ENCODE data around the gene ZNF276.
A peak's percentile ranks its signal among the peaks of the same experiment; 100 is the strongest.
"Not testable (repeated sequence)": the region's sequence is repeated elsewhere in the genome, so short reads cannot be mapped to it uniquely, and the experiment has no call there.

The ZNF276 gene

DNA sequence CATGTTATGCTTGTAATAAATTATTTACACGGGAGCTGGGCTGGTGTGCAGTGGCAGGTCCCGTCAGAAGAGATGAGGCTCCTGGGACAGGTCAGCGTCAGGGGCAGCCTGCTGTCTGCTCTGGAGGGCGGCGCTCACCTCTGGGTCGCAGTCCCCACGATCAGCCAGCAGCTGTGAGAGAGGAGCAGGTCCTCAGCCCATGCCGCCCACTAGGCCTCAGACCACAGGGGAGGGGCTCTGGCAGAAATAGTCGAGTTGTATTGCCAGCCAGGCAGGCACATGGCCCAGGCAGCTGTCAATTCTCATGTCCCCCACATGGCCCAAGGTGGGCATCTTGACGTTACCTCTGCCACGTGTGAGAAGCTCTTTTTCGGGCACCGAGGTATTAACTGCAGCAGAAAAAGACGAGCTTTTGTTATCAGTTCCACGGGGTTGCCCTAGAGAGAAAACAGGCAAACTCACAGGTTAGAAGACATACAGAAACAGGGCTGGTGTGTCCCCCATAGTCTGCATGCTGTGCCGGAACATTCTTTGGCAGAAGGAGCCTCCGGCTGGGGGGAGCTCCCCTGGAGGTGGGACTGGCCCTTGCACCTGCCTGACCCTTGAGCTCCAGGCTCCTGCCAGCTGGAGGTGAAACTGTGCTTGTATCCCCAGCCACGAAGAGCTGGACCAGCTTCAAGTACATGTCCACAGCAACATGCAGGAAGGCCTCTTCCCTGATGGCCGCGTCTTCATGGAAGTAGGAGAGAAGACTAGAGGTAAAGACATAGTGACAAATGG lies 17.4 kb downstream of the ZNF276 start:
- no peak for DNase-seq

DNA sequence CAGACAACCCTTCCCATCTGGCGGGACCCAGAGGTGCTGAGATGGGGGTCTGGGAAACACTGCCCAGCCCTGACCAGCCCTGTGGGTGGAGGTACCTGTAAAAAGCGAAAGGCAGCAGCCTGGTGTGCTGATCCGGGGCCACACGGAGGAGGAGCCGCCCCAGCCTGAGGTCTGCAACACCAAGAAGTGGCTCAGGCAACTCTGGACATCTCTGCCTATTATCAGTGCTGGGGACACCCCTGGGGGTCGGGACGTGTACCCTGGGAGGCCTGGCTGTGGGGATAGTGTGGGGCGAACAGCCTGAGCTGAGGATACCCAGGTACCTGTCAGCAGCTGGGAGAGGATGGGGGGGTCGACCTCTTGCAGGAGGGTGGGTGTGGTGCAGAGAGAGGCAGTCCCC lies 18.0 kb downstream of the ZNF276 start:
- DNase-seq: no peak

DNA sequence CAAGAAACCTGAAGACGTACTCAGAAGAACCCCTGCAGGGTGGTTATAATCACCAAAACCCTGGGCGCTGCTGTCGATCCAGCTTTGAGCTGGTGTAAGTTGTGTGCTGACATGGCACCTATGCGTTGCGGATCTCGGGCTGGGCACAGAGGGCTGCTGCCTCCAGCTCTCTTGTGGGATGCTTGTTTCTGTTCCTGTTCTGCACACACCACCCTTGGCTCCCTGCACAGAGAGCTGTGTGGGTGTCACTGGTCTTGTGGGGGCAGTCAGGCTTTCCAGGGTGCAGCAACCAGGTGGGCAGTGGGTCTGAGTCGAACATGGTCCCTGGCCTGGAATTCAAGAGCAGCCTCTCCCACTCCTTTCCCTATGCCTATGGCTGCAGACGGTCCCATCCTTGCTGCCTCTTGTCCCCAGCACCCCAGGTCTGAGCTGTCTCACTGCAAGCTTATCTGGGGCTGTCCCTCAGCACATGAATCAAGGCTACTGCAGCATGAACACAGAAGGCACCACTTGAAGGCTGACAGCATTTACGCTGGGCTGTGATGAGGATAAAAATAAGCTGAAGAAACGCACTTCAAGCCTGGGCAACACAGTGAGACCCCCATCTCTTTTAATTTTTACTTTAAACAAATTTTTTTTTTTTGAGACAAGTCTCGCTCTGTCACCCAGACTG lies 20.1 kb downstream of the ZNF276 start:
- DNase-seq: no peak

DNA sequence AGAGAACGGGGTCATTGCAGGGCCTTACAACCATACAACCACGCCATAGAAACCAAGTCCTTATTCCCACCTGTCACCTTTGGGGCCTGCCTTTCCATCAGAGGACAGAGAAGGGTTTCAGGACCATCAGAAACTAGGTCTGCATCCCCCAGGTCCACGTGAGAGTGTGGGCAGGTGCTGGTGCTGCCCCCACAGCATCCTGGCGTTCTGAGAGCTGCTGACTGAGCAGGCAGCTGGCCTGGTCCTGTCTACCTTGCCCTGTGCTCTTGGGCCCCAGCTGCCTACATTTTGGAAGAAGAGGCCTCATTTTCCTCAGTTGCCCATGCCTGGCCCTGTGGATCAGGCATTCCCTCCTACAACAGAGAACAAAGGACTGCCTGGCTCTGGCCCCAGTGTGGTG lies 21.6 kb downstream of the ZNF276 start:
- DNase-seq: no peak

DNA sequence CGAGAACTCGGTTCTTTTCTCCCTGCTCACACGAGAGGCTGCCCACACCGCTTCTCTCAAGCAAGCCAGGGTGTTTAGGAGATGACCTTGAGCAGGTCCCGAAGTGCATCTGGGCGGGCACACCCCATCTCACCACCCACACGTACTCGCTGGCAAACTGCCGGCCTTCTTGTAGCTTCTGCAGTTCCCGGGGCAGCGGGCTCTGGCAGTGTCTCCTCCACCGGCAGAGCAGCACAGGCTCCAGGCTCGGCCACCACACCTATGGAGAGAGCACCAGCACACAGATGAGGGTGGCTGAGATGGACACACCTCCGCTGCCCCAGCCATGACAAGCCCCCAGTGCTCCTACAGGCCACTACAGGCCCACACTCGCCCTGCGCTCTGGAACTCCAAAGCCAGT lies 23.5 kb downstream of the ZNF276 start:
- DNase-seq: no peak

DNA sequence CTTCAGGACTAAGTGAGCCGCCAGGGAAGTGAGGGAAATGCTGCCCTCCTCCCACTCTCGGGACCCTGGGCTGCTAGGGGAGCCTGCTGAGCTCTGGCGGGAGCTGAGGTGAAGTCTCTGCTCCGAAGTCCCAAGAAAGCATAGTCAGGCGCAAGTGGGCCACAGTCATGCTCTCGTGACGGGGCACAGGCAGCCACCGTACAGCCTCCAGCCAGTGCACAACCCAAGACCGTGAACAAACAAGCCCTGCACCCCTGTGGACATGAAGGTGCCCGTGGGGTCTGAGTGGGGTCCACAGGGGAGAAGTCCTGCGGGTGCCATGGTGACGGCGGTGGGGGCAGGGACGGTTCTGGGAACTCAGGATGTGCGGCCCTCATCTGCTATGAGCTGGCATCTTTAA lies 24.7 kb downstream of the ZNF276 start:
- no peak for DNase-seq

DNA sequence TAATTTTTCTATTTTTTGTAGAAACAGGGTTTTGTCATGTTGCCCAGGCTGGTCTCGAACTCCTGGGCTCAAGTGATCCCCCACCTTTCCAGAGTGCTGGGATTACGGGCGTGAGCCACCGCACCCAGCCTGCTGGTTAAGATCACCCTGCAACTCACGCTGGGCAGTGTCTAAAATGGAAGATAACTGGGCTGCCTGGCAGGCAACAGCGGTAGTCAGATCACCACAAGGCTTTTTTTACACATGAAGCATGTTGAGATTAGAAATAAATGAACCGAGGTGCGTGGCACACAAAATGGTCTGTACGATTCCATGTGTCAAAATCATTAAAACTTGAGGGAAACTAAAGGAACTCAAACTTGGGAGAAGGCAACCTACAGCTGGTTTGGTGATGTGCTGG lies 26.7 kb downstream of the ZNF276 start:
- no peak for DNase-seq

DNA sequence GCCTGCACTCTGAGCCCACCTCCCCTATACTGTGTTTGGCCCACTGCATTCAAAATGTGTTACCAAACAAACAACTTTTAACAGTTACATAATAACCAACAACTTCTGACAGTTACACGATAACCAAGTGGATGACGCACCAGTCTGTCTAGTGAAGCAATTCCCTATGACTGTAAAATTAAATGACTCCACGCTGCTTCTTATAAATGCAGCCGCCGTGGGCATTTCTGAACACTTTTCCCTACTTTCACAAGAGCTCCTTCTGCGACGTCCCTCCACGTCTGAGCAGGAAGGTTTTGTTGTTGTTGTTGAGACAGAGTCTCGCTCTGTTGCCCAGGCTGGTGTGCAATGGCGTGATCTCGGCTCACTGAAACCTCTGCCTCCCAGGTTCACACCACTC lies 27.6 kb downstream of the ZNF276 start:
- no peak for DNase-seq

DNA sequence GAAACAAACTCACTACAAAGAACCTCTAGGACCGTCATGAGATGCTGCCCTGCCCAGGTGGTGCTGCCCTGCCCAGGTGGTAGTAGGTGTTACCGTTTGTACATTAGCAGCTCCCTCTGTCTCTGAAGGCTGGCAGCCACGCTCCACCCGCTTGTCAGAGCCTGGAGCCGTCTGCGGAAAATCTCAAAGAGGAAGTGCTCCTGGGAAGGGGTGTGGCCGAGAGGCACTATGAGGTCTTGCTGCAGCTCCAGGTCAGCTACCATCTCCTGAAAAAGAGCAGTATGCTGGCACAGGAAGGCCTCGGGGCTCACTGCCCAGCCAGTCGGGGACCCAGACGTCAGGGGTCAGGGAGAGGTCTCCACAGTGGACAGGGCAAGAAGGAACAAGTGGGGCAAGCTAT lies 28.3 kb downstream of the ZNF276 start:
- DNase-seq: no peak

DNA sequence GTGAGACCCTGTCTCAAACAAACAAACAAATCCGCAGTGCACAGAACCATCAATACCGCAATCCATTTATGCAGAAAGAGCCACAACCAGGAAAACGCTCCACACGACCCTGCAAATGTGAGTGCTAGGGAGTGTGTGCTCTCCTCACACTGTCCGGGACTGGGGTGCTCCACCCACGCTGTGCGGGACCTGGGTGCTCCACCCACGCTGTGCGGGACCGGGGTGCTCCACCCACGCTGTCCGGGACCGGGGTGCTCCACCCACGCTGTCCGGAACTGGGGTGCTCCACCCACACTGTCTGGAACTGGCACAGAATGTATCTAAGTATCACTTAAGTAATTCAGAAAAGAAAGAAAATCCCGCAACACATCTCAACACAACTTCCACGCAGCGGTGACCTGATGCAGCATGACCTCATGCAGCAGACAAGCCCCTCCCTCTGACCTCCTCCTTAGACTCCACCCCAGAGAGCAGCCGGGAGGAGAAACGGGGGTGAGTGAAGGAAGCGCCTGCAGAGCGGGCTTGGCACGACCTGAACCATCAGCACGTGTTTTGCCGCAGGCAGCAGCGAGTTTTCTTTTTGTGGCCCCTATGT lies 38.5 kb downstream of the ZNF276 start:
- no peak for DNase-seq

DNA sequence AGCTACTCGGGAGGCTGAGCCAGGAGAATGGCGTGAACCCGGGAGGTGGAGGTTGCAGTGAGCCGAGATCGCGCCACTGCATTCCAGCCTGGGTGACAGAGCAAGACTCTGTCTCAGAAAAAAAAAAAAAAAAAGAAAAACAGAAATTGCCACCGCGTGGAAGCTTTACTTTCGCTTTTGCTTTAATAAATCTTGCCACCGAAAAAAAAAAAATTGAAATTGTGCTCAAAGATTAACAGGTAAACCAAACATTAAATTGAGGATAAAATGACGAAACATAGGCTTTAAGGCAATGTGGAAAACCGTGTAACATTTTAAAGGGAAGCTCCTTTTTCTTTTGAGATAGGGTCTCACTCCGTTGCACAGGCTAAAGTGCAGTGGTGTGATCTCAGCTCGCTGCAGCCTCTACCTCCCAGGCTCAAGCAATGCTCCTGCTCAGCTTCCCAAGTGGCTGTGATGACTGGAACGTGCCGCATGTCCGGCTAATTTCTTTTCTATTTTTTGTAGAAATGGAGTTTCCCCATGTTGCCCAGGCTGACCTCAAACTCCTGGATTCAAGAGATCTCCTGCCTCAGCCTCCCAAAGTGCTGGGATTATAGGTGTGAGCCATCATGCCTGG lies 40.1 kb downstream of the ZNF276 start:
- no peak for DNase-seq

DNA sequence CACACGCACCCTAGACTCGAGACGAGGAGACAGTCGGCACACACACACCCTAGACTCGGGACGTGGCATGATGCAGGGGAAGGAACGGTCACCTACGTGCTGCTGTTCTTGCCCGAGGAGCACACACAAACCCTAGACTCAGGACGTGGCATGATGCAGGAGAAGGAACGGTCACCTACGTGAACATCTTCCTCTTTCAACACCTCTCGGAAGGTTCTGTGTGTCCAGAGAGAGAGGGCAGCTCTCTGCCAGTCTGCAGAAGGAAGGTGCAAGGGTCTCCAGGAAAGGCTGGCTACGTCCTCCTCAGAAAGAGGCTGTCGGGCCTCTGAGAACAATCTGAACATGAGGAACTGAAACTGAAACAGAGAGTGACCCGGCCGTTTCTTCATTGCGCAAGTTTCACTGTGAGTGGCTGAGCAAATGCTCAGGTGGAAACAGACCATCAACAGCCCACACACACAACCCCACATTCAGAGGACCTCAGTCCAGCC lies 43.4 kb downstream of the ZNF276 start:
- DNase-seq: no peak

DNA sequence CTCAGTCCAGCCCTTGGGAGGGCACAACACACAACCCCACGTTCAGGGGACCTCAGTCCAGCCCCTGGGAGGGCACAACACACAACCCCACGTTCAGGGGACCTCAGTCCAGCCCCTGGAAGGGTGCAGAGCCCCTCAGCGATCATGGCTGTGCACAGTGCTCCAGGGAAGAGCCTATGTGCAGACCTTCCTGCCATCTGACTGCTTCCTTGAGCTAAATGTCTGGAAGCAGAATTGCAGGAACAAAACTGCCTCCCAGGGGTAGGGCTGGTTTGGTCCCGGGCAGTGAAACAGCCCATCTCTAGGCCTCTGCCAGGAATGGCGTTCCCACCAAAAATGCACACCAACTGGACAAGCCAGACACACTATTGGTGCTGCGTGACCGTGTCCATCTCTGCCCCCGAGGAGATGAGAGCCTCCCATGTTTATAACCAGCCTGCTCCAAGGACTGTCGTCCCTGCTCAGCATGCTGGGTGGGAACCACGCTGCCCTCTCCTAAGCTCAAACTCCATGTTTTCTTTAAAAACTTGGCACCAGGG lies 44.0 kb downstream of the ZNF276 start:
- no peak for DNase-seq

DNA sequence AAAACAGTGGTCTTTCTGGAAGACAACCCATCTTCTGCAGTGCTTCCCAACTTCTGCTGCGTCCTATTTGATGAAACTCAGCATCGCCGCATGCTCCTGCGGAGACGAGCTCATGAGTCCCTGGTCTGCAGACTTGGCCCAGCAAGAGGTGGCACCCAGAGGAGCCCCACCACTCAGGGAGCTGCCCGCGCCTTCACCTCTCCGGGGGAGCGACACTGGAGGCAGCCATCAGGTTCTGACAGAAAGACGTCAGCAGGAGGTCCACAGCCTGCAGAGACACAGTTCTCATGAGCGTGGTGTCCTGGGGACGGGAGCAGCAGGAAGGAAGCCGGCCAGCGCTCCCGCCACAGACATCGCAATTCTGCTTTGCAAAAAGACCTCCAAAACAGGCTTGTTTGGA lies 49.0 kb downstream of the ZNF276 start:
- no peak for DNase-seq

DNA sequence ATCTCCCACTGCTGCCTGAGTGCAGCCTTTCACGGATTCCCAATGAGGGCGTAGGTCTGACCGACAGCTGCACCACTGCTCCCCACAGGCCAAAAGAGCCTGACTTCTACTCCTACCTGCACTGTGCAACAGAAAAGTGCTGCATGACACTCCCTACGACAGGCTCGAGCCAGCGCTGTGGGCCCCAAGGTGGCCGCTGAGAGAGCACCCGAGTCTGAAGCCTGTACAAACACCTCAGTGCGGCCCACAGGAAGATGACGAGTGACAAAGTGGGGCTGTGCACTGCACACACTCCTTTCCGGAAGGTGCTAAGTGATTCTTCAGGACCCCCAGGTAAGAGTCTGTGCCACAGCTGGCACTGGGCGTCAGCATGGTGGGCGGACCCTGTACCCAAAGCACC lies 53.9 kb downstream of the ZNF276 start:
- DNase-seq: no peak

DNA sequence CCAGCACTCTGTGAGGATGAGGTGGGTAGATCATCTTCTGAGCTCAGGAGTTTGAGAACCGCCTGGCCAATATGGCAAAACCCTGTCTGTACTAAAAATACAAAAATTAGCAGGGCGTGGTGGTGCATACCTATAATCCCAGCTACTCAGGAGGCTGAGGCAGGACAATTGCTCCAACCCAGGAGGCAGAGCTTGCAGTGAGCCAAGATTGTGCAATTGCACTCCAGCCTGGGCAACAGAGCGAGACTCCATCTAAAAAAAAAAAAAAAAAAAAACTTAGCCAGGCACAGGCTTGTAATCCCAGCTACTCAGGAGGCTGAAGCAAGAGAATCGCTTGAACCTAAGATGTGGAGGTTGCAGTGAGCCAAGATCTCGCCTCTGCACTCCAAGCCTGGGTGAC lies 56.9 kb downstream of the ZNF276 start:
- DNase-seq: not testable (repeated sequence)

DNA sequence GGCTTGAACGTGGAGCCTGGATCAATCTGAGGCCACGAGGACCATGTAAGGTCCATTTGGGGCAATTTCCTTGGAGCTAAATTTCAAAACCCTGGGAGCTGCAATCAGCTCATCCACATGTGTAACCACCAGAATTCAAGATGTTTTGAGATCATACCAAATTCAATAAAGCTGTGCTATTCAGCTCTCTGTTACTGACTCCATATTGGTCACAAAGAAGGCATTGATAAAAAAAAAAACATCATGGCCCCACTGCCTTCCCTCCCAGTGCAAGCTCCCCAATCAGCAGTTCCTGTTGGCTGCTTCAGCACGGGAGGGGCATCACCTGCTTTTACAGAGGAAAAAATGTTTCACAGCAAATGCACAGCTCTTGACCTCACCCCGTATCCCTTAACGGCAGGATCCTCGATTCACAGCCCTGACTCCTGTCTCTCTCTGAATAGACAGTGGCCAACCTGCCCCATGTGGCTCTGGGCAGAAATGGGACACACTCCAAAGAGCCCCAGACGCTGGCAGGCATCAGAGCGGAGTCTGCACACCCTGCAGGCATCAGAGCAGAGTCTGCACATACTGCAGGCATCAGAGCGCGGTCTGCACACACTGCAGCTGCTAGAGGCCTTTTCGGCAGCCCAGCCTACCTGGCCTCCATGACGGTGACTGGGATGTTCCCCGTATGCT lies 58.0 kb downstream of the ZNF276 start:
- DNase-seq: no peak

DNA sequence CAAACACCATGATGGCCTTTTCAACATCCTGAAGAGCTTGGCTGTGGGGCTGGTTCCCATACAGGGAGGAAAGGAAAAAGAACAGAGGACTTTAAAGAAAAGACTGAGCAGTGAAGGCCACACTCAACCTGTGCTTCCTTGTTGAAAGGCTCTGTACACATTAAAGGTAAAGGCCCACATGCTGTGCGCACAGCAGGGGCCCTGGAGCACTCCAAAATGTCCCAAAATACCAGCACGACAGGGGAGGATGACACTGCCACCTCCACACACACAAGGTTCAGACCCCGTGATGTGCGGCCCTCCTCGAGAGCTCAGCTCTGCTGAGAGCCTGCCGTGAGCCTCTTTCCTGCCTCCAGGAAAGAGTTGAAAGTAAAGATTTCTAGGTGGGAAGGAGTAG lies 58.6 kb downstream of the ZNF276 start:
- no peak for DNase-seq

DNA sequence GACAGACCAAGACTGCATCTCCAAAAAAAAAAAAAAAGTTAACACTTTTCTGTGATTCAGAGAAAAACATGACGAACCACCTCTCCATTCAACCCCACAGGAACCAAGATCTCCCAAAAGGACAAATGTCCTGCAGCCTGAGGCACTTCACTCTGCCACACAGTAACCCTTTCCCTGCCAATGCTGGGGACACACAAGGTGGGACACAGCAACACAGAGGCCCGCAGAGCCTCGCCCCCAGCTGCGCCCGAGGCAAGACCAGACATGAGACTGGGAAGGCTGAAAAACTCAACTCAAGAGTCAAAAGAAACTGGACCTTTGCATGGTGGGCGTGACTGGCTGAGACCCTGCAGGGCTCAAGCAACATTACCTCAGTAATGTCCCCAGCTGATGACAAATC lies 61.2 kb downstream of the ZNF276 start:
- DNase-seq: no peak

DNA sequence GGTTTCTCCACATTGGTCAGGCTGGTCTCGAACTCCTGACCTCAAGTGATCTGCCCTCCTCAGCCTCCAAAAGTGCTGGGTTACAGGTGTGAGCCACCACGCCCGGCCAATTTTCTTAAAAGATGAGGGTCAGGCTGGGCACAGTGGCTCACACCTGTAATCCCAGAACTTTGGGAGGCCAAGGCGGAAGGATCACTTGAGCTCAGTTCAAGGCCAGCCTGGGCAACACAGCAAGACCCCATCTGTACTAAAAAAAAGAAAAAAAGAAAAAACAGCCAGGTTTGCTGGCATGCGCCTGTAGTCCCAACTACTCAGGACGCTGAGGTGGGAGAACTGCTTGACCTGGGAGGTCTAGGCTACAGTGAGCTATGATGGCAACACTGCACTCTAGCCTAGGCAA lies 62.6 kb downstream of the ZNF276 start:
- not testable (repeated sequence) for DNase-seq

DNA sequence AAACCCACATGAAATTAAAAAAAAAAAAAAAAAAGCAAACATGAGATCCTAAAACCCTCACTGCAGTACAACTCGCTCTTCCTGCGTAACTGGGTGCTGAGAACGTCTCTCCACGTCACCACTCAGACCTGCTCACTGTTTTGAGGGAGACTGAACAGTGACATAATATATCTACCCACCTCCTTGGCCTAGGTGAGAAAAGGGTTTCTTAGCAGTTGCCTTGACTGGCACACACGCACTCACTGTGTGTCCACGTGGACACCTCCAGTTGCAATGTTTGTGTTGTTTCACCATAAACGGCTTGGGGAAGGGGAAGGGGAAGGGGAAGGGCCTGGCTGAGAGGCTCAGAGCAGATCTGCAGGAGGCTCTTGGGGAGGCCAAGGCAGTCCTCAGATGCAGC lies 63.1 kb downstream of the ZNF276 start:
- no peak for DNase-seq

DNA sequence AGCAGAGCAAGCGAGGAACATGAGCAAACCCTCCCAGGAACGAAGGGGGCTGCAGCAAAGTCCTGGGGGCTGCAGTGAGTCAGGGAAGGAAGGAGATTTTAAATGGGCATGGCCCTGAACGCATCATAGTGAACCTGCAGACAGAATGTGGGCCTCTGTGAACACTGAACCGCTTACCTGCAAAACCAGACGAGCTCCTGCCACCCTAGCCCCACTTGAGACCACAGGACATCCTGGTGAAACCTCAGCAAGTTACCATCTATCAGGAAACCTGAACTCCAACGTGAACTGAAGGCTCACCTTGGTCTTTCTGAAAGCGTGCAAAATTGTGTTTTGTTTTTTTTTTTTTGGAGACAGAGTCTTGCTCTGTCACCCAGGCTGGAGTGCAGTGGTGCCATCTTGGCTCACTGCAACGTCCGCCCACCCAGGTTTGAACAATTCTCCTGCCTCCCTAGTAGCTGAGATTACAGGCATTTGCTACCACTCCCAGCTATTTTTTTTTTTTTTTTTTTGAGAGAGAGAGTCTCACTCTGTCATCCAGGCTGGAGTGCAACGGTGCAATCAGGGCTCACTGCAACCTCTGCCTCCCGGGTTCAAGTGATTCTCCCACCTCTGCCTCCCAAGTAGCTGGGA lies 64.3 kb downstream of the ZNF276 start:
- DNase-seq: peak; percentile 52

Data from T-helper 9 cell (primary cell).